Body of pancreas (tissue), 4 donors: Measurements from ENCODE around the gene GPT2. TPM values are rescaled to one million over a fixed set of nuclear protein-coding genes. Genes with fewer than 3 reads are reported as not detected.

Source experiments
- ATAC-seq: fragments of 150-250 bp; one replicate; pipeline ENCODE4 v1.9.1; 2016
- DNase-seq, 4 donors: peaks; one replicate each; pipeline ENCODE4 v3.0.0-alpha.2; 2019
- H3K27ac ChIP-seq, 4 donors: fragments of 200-600 bp; sonication (generic); 1 replicate in 3 of 4; 2 replicates in 1 of 4; pipeline versions ENCODE4 v1.5.1 to v1.6.1; 2016 to 2019; ENCODE audit warnings: mild to moderate bottlenecking in 1 of 4, mixed read lengths in 1 of 4, moderate library complexity in 1 of 4
- H3K27me3 ChIP-seq, 2 donors: fragments of 200-600 bp; sonication (generic); one replicate each; pipeline ENCODE4 v1.6.0; 2016; ENCODE audit warnings: mild to moderate bottlenecking in 1 of 2
- H3K36me3 ChIP-seq, 2 donors: fragments of 200-600 bp; sonication (generic); replicated peaks in 1 of 2; 2 replicates each; pipeline ENCODE4 v1.5.1; 2016; ENCODE audit warnings: low read depth in 2 of 2; ENCODE audit not compliant: insufficient read depth in 1 of 2
- H3K4me1 ChIP-seq: fragments of 200-600 bp; sonication (generic); one replicate; pipeline ENCODE4 v1.6.0; 2016
- H3K4me3 ChIP-seq, 2 donors: fragments of 200-600 bp; sonication (generic); 1 replicate in 1 of 2; 2 replicates in 1 of 2; pipeline ENCODE4 v1.5.1; 2016 to 2019
- H3K9me3 ChIP-seq, 3 donors: fragments of 200-600 bp; sonication (generic); 1 replicate in 2 of 3; 2 replicates in 1 of 3; pipeline ENCODE4 v1.5.1; 2016
- POLR2A ChIP-seq, 3 donors: fragments of 450-650 bp; IDR thresholded peaks; one replicate each; pipeline ENCODE4 v1.6.1; 2016; ENCODE audit warnings: antibody characterized with exemption in 3 of 3, mild to moderate bottlenecking in 2 of 3
- WGBS, 2 donors: methylation state at CpG; one replicate each; pipeline ENCODE4 v1.1.5; 2017; 5-methylcytosine and 5-hydroxymethylcytosine counted together
- intact Hi-C: fragments of 100-400 bp; cut with DNase I; formaldehyde crosslinking; loops from one replicate; pipeline ENCODE4 v1.15.1; 2023
- total RNA-seq, 2 donors: library from RNA; depleted of rRNA; stranded (reverse); fragments of >200 nt; gene quantifications; one replicate each; pipeline ENCODE4 v1.1.0, GENCODE V29; 2016
- TF ChIP-seq, protein P1 (sequence below), 7 experiments: fragments of 450-650 bp in 4 of 7; fragments of 200-600 bp in 3 of 7; sonication (generic) in 3 of 7; IDR thresholded peaks; one replicate each; pipeline ENCODE4 v1.5.1; 2016 to 2019; ENCODE audit warnings: antibody characterized with exemption in 7 of 7

The GPT2 gene
- total RNA-seq, 2 donors from 2014 or later = 52.1 to 83.1 TPM

DNA sequence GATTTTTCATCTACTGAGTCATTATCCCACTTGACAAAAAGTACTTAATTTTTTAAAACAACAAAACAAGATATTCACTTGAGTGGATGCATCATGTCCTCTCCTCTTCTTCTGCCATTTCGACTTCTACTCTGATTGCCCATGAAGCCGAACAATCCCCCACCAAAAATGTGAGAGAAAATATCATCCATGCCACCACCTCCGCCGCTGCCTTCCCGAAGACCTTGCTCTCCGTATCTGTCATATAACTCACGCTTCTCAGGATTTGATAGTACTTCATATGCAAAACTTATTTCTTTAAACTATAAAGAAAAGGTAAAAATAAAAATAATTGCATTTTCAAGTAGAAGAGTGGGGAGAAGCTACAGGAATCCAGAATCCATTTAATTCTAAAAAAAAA, 87.1 kb downstream of the GPT2 start:
- Histone ChIP-seq H3K27me3 (no peaks in the 10 kb centered on the region), H3K36me3 (peaks cover 7 to 17% of the 10 kb centered on the region in 2 donors), H3K27ac (no peak overlapping the region), H3K9me3 (no peaks in the 10 kb centered on the region), H3K4me3 (no peak overlapping the region), H3K4me1 (peaks cover 32% of the 10 kb centered on the region)
- no peak for ATAC-seq
- intact Hi-C loops = no loop called here
- DNase-seq = no peak
- WGBS, 2 donors = 91 to 92% methylated on average over 7 of the region's 7 CpGs
- TF ChIP-seq, protein P1, sequence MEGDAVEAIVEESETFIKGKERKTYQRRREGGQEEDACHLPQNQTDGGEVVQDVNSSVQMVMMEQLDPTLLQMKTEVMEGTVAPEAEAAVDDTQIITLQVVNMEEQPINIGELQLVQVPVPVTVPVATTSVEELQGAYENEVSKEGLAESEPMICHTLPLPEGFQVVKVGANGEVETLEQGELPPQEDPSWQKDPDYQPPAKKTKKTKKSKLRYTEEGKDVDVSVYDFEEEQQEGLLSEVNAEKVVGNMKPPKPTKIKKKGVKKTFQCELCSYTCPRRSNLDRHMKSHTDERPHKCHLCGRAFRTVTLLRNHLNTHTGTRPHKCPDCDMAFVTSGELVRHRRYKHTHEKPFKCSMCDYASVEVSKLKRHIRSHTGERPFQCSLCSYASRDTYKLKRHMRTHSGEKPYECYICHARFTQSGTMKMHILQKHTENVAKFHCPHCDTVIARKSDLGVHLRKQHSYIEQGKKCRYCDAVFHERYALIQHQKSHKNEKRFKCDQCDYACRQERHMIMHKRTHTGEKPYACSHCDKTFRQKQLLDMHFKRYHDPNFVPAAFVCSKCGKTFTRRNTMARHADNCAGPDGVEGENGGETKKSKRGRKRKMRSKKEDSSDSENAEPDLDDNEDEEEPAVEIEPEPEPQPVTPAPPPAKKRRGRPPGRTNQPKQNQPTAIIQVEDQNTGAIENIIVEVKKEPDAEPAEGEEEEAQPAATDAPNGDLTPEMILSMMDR (IDR thresholded peaks at IDR 0.05) = no peak
- TF ChIP-seq POLR2A (IDR thresholded peaks at IDR 0.05) = no peak

DNA sequence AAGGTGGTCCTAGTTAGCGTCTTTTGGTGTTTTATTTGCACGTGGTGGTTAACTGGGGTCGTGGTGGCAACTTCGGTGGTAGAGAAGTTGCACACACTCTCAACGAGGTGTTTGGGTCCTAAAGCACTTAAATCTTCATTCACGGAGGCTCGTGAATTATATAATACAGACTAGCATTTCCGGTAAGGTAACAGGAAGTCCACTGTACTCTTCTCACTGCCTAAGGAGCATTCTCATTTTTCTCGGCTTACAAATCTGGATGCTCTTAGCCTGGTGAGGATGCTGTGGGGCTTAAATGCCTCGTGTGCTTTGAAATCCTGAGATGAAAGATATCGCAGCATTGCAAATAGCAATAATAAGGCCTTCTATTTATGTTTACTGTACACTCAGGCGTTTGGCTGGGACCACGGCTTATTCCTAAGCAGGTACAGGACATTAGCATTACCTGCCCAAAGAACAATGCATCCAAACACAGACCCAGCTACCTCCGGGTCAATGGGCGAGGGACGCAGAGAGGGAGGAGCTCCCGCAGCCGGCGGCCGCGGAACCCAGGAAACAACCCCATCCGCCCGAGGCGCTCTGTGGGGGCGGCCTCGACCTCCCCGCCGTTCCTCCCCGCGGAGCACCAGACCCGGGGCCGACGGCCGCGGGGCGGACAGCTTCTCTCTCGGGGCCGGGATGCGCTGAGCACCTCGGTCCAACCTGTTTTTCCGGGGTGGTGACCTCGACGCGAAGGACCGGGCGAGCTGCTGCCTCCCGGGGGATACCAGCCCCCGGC, 88.5 kb downstream of the GPT2 start:
- TF ChIP-seq, protein P1 (IDR thresholded peaks at IDR 0.05) = no peak
- no peak for TF ChIP-seq POLR2A (IDR thresholded peaks at IDR 0.05)
- 1 to 4% methylated on average over 16 to 44 of the region's 48 CpGs for WGBS, 2 donors
- Histone ChIP-seq H3K27me3 (no peaks in the 10 kb centered on the region), H3K4me3 (peak overlapping the region; percentile 55 to 83), H3K27ac (peak overlapping the region; percentile 87 to 98 (median 96)), H3K36me3 (peaks cover 0 to 10% of the 10 kb centered on the region in 2 donors), H3K9me3 (no peaks in the 10 kb centered on the region), H3K4me1 (peaks cover 39% of the 10 kb centered on the region)
- DNase-seq (peak; percentile 44 to 55 (median 50)), ATAC-seq (peak; percentile 26)
- intact Hi-C loops = no loop called here

DNA sequence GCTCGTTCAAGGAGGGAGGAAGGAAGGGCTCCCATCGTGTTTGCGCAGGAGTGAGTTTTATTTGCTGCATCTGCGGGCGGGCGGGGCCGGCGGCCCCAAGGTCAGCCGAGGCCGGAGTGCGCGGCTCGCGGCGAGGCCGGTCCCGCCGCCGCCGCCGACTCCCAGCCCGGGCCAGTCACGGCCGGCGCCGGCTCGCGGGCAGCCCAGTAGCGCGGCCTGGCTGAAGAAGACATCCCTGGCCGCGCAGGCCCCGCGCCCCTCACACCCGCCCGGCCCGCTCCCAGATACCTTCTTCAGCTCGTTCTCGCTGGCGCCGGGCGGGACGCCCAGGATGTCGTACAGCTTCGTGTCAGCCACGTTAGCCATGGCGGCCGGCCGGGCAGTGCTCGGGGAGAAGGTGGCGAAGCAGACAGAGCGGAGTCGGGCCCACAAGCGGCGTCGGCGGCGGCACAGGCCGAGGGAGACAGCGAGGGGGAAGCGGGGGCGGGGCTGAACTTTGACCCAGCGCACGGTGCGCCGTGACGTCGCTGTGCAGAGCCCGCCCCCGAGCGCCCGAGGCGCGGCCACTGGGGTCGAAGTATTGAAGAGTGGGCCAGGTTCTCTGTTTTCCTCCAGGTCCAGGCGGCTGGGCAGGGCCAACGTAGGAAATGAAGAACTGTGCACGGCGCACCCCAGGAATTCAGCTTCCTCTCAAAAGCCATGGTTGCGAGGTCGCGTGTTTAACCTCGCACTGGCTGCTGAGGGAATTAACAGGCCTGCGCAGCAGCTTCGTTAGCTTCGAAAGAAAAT, 89.2 kb downstream of the GPT2 start, which contains the start of gene DNAJA2:
Gene DNAJA2 (minus strand): TSS at position 468 of the 789 bp plus-strand sequence. CDS start 102 bp downstream, at position 366.
- no peaks in the 10 kb centered on the region for H3K9me3 ChIP-seq
- ATAC-seq = peak; percentile 95
- TF ChIP-seq, protein P1 (IDR thresholded peaks at IDR 0.05) = peak in 2 of 7 experiments; percentile 6 to 17
- peak; percentile 68 to 85 (median 85) for TF ChIP-seq POLR2A (IDR thresholded peaks at IDR 0.05)
- H3K27me3 ChIP-seq = no peaks in the 10 kb centered on the region
- 0% methylated on average over 3 to 82 of the region's 86 CpGs for WGBS, 2 donors
- H3K4me1 ChIP-seq = peaks cover 39% of the 10 kb centered on the region
- H3K4me3 ChIP-seq = peak within 1 kb of the TSS; percentile 55 to 83
- peak; percentile 90 to 92 (median 92) for DNase-seq
- H3K27ac ChIP-seq = peak within 1 kb of the TSS; percentile 87 to 98 (median 96)
- intact Hi-C loops = no loop called here
- peaks cover 0 to 10% of the 10 kb centered on the region in 2 donors for H3K36me3 ChIP-seq

DNA sequence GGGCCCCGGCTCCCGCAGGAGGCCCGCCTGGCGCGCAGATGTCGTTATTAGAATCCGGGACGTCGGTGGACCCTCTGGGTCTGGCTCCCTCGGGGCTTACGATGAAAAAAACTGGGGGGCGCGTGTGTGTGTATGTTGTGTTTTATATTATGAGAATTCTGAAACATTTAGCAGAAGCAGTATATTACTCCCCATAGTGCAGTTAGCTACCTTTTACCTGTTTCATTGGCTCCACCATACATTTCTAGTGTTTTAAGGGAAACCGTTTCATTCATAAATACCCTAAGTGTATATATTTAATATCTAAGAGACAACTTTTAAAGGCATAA, 89.8 kb downstream of the GPT2 start:
- H3K4me1 ChIP-seq = peaks cover 39% of the 10 kb centered on the region
- WGBS, 2 donors = 2 to 3% methylated on average over 14 of the region's 14 CpGs
- no peak for TF ChIP-seq POLR2A (IDR thresholded peaks at IDR 0.05)
- TF ChIP-seq, protein P1 (IDR thresholded peaks at IDR 0.05) = no peak
- H3K4me3 ChIP-seq = peak overlapping the region; percentile 55 to 83
- peaks cover 0 to 6% of the 10 kb centered on the region in 2 donors for H3K36me3 ChIP-seq
- intact Hi-C loops = no loop called here
- DNase-seq (no peak), ATAC-seq (no peak)
- H3K9me3 ChIP-seq = no peaks in the 10 kb centered on the region
- no peaks in the 10 kb centered on the region for H3K27me3 ChIP-seq
- H3K27ac ChIP-seq = peak overlapping the region; percentile 87 to 98 (median 96)
